MCF 10A (cell line): ENCODE data around the gene IL34. TPM values are rescaled to one million over a fixed set of nuclear protein-coding genes. Genes with fewer than 3 reads are reported as not detected.

Experiments used
- BruUV-seq: library from RNA; stranded (reverse); fragments of 400-500 nt; replicated peaks from 2 replicates; lab custom pipeline; 2021; lab: Mats Ljungman, UMichigan
- CTCF ChIA-PET: fragments of 300-600 bp; sonication (Branson Sonifier 250); formaldehyde crosslinking; extraction: SDS; loops from one replicate; lab custom pipeline; 2021; ENCODE audit warnings: antibody characterized with exemption, inconsistent platforms; lab: Yijun Ruan, JAX
- POLR2A ChIA-PET: fragments of 300-600, 350-650 bp; sonication (Branson Sonifier 250); formaldehyde crosslinking; extraction: SDS; loops from one replicate; lab custom pipeline; 2020; ENCODE audit warnings: antibody characterized with exemption, inconsistent platforms; lab: Yijun Ruan, JAX
- DNase-seq: peaks from one replicate; pipeline ENCODE4 v3.0.0-alpha.2; 2018; ENCODE audit not compliant: unreplicated experiment
- H3K27ac Mint-ChIP-seq: one replicate; pipeline ENCODE4 v1.8.0; 2022; ENCODE audit warnings: mild to moderate bottlenecking, low read depth, mixed read lengths; ENCODE audit not compliant: unreplicated experiment
- H3K27me3 Mint-ChIP-seq: one replicate; pipeline ENCODE4 v1.8.0; 2022; ENCODE audit warnings: mixed read lengths; ENCODE audit not compliant: insufficient read depth, unreplicated experiment
- H3K36me3 Mint-ChIP-seq: one replicate; pipeline ENCODE4 v1.8.0; 2022; ENCODE audit warnings: mild to moderate bottlenecking, moderate library complexity, mixed read lengths; ENCODE audit not compliant: insufficient read depth, unreplicated experiment
- H3K4me1 Mint-ChIP-seq: one replicate; pipeline ENCODE4 v1.8.0; 2022; ENCODE audit warnings: mixed read lengths; ENCODE audit not compliant: insufficient read depth, unreplicated experiment
- H3K4me3 Mint-ChIP-seq: one replicate; pipeline ENCODE4 v1.8.0; 2022; ENCODE audit warnings: mild to moderate bottlenecking, moderate library complexity, mixed read lengths; ENCODE audit not compliant: unreplicated experiment
- H3K9me3 Mint-ChIP-seq: one replicate; pipeline ENCODE4 v1.8.0; 2022; ENCODE audit warnings: mixed read lengths; ENCODE audit not compliant: unreplicated experiment
- CTCF ChIP-seq: fragments of 200-600 bp; IDR thresholded peaks from one replicate; pipeline ENCODE4 v1.8.0; 2022; ENCODE audit warnings: antibody characterized with exemption, mild to moderate bottlenecking; ENCODE audit not compliant: unreplicated experiment
- intact Hi-C: fragments of 100-400 bp; cut with micrococcal nuclease; formaldehyde crosslinking; loops from 2 replicates; pipeline ENCODE4 v1.14.1; 2022
- total RNA-seq: library from RNA; stranded (reverse); gene quantifications from 2 replicates; pipeline ENCODE4 v1.2.3, GENCODE V29; 2022

Gene IL34
- total RNA-seq, 1 experiment from 2014 or later: not detected

- H3K4me3 Mint-ChIP-seq: no peak overlapping the region
- H3K4me1 Mint-ChIP-seq: peaks cover 63% of the 10 kb centered on the region
- no peaks in the 10 kb centered on the region for H3K9me3 Mint-ChIP-seq
- DNase-seq: no peak
- BruUV-seq: no TSS peak
- no peak for TF ChIP-seq CTCF
- no peak overlapping the region for H3K27ac Mint-ChIP-seq
- H3K36me3 Mint-ChIP-seq: peaks cover 8% of the 10 kb centered on the region
- POLR2A ChIA-PET: interaction anchor here (0.6 kb wide), 1 partner anchor 191 kb away, joined by 3 read pairs; no protein-coding TSS in a partner anchor
- H3K27me3 Mint-ChIP-seq: no peaks in the 10 kb centered on the region
- CTCF ChIA-PET: interaction anchor here (1.2 to 5.7 kb wide), 4 partner anchors 11 to 79 kb away, joined by 3 to 69 read pairs (median 8); no protein-coding TSS in a partner anchor
- intact Hi-C loops: no loop called here
Observed at GRCh38 chr16:70691223-70692129, 45.1 kb downstream of the IL34 start.

DNA sequence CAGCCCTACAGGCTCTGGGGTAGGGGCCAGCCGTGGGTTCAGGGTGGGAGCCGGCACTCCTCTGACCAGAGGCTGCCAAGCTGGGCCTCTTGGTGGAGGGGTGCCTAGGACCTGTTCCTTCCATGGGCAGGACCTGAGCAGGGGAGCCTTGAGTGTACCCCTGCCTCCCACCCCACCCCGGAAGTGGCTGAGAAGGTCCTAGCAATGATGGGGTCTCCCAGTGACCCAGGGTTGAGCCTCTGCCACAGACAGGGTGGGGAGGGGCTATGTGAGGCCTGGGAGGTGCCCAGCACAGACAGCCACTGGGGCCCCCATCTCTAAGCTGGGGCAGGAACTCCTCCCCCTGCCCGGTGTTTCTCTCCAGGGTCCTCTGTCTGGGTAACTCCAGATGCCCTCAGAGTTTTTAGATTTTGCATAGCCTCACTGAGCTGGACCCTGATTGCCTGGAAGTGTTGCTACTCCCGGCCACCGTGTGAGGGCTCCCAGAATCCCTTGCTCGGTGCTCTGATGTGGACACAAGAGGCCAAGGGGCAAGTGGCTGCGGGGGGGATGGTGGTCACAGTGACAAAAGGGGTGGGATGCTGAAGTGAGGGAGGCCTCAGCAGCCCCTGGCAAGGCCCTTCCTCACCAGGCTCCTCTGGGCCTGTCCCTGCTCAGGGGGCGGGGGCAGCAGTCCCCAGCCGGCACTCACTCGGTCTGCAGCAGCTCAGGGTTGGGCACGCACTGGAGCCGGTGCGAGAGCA lies 45.9 kb downstream of the IL34 start:
- Mint-ChIP-seq H3K36me3 (peaks cover 8% of the 10 kb centered on the region), H3K27me3 (no peaks in the 10 kb centered on the region), H3K27ac (no peak overlapping the region), H3K4me1 (peaks cover 60% of the 10 kb centered on the region), H3K9me3 (no peaks in the 10 kb centered on the region), H3K4me3 (no peak overlapping the region)
- ChIA-PET CTCF (interaction anchor here (1.2 to 1.7 kb wide), 3 partner anchors 10 to 78 kb away, joined by 3 to 10 read pairs (median 6); no protein-coding TSS in a partner anchor), POLR2A (interaction anchor here (0.6 kb wide), 1 partner anchor 192 kb away, joined by 3 read pairs; no protein-coding TSS in a partner anchor)
- DNase-seq: no peak
- TF ChIP-seq CTCF: no peak
- intact Hi-C loops: no loop called here
- BruUV-seq: no TSS peak

GRCh38 chr16:70692873-70693671 lies 46.7 kb downstream of the IL34 start:
- Mint-ChIP-seq H3K27ac (peak overlapping the region; percentile 55), H3K4me1 (peaks cover 58% of the 10 kb centered on the region), H3K4me3 (no peak overlapping the region), H3K36me3 (peaks cover 4% of the 10 kb centered on the region), H3K27me3 (no peaks in the 10 kb centered on the region), H3K9me3 (no peaks in the 10 kb centered on the region)
- TF ChIP-seq CTCF: no peak
- no TSS peak for BruUV-seq
- ChIA-PET CTCF (interaction anchor here (0.6 to 1.7 kb wide), 5 partner anchors 45 to 1096 kb away, joined by 3 to 10 read pairs (median 4); no protein-coding TSS in a partner anchor), POLR2A (interaction anchor here (0.9 kb wide), 1 partner anchor 22 kb away, joined by 4 read pairs; no protein-coding TSS in a partner anchor)
- no peak for DNase-seq
- intact Hi-C loops: no loop called here
